WI38 (cell line): ENCODE data around the gene ROR2.

Source experiments
- H3K4me3 ChIP-seq: 2 replicates; pipeline ENCODE4 v1.5.1; 2011; ENCODE audit warnings: low read depth, mild to moderate bottlenecking, control low read depth, low read length
- CTCF ChIP-seq: IDR thresholded peaks from 2 replicates; pipeline ENCODE4 v1.5.1; 2012; ENCODE audit warnings: low read depth, mild to moderate bottlenecking, control low read depth, low read length

The ROR2 gene

GRCh38 chr9:91735049-91735448 is 215.0 kb downstream of the ROR2 start:
- TF ChIP-seq CTCF, result no peak
- no peak overlapping the region for H3K4me3 ChIP-seq

GRCh38 chr9:91734371-91734981 is 215.6 kb downstream of the ROR2 start:
- peak; percentile 92 for TF ChIP-seq CTCF
- H3K4me3 ChIP-seq, result no peak overlapping the region

GRCh38 chr9:91733006-91733624 is 216.9 kb downstream of the ROR2 start:
- no peak overlapping the region for H3K4me3 ChIP-seq
- no peak for TF ChIP-seq CTCF

- no peak overlapping the region for H3K4me3 ChIP-seq
- TF ChIP-seq CTCF, result no peak
These were observed 217.6 kb downstream of the ROR2 start for GRCh38 chr9:91732187-91733005.

GRCh38 chr9:91730806-91731205 is 219.2 kb downstream of the ROR2 start:
- no peak overlapping the region for H3K4me3 ChIP-seq
- TF ChIP-seq CTCF, result no peak

GRCh38 chr9:91729558-91729842 is 220.5 kb downstream of the ROR2 start:
- no peak for TF ChIP-seq CTCF
- H3K4me3 ChIP-seq, result no peak overlapping the region

GRCh38 chr9:91727972-91728371 is 222.1 kb downstream of the ROR2 start:
- no peak overlapping the region for H3K4me3 ChIP-seq
- TF ChIP-seq CTCF, result no peak
